ENCODE measurements around the gene RNF125. TPM values are rescaled to one million over a fixed set of nuclear protein-coding genes. Genes with fewer than 3 reads are reported as not detected.
"Not testable (repeated sequence)": the region's sequence is repeated elsewhere in the genome, so short reads cannot be mapped to it uniquely, and the experiment has no call there.

Gene RNF125
- polyA plus RNA-seq, 2 of the 4 experiments (the other 2 are of a cell fraction): 0.14 to 0.30 TPM

DNA sequence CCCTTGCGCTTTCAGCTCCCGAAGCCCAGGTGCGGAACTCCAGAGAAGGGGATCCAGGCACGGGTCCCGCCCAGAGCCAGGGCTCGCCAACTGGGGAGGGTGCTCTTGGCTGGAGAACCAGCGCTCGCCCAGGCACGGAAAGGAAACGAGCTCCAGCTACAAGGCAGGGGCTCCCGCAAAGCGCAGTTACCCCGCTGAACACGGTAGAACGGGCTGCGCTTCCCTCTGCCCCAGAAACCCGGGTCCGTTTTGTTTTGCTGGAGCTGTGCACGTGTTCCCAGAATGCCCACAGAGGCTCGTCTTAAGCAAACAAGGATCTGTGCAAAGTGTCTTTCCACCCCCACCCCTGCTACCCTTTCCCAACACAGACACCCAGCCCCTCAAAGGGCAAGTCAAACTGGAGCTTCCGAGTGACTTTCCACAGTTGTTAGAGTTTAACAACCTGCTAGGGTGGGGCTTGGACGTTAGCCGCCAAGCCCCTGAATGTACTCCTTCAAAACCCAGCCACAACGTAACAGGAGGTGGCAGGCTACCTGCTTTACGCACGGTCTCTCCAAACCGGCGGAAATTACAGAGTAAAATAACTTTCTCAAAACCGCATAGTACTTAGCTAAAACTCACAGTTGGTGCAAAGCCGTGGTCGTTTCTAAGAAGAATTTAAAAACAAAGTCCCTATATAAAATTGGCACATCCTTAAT lies 775 bp downstream of the RNF125 start:
- Histone ChIP-seq H3K4me1 (no peaks in the 10 kb centered on the region), H3K4me3 (peak overlapping the region; percentile 50), H3K27ac (peak overlapping the region; percentile 54 to 77; a peak in 5 of 6 replicates), H3K4me2 (peak overlapping the region; percentile 88), H3K9me3 (no peaks in the 10 kb centered on the region)
- TF ChIP-seq, protein P1, sequence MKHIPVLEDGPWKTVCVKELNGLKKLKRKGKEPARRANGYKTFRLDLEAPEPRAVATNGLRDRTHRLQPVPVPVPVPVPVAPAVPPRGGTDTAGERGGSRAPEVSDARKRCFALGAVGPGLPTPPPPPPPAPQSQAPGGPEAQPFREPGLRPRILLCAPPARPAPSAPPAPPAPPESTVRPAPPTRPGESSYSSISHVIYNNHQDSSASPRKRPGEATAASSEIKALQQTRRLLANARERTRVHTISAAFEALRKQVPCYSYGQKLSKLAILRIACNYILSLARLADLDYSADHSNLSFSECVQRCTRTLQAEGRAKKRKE (CRISPR knock-in tag; IDR thresholded peaks at IDR 0.05; ENCODE audit: low read depth): no peak
- no peak for TF ChIP-seq MAZ (IDR thresholded peaks at IDR 0.05; ENCODE audit: borderline replicate concordance, low read depth, low read length)
- TF ChIP-seq EHMT2 (IDR thresholded peaks at IDR 0.05; ENCODE audit: low read depth): no peak
- TF ChIP-seq FOXS1 (CRISPR knock-in tag; IDR thresholded peaks at IDR 0.05): no peak
- no peak for TF ChIP-seq CBX2 (IDR thresholded peaks at IDR 0.05; ENCODE audit: borderline replicate concordance, low read depth)
- TF ChIP-seq, protein P2, sequence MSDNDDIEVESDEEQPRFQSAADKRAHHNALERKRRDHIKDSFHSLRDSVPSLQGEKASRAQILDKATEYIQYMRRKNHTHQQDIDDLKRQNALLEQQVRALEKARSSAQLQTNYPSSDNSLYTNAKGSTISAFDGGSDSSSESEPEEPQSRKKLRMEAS (IDR thresholded peaks at IDR 0.05): no peak
- no peak for TF ChIP-seq NPAS2 (CRISPR knock-in tag; IDR thresholded peaks at IDR 0.05; ENCODE audit: borderline replicate concordance)
- TF ChIP-seq, protein P3, sequence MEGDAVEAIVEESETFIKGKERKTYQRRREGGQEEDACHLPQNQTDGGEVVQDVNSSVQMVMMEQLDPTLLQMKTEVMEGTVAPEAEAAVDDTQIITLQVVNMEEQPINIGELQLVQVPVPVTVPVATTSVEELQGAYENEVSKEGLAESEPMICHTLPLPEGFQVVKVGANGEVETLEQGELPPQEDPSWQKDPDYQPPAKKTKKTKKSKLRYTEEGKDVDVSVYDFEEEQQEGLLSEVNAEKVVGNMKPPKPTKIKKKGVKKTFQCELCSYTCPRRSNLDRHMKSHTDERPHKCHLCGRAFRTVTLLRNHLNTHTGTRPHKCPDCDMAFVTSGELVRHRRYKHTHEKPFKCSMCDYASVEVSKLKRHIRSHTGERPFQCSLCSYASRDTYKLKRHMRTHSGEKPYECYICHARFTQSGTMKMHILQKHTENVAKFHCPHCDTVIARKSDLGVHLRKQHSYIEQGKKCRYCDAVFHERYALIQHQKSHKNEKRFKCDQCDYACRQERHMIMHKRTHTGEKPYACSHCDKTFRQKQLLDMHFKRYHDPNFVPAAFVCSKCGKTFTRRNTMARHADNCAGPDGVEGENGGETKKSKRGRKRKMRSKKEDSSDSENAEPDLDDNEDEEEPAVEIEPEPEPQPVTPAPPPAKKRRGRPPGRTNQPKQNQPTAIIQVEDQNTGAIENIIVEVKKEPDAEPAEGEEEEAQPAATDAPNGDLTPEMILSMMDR (IDR thresholded peaks at IDR 0.05): no peak
- TF ChIP-seq PHF8 (IDR thresholded peaks at IDR 0.05; ENCODE audit: borderline replicate concordance, low read depth): no peak
- TF ChIP-seq RNF2 (IDR thresholded peaks at IDR 0.05; ENCODE audit: borderline replicate concordance, low read depth): no peak
- TF ChIP-seq KDM1A (IDR thresholded peaks at IDR 0.05; ENCODE audit: low read depth): no peak
- TF ChIP-seq HOXB5 (CRISPR knock-in tag; IDR thresholded peaks at IDR 0.05): no peak
- POLR2A ChIA-PET: interaction anchor here (0.6 to 1.5 kb wide), 2 partner anchors 53 to 76 kb away, joined by 3 to 7 read pairs; partner anchors contain the start of gene TRAPPC8
- FAIRE-seq (no peak), DNase-seq (ENCODE audit: low read depth in 1 of 2, low spot score in 1 of 2) (peak; percentile 9 to 16), ATAC-seq (peak; percentile 62 to 65; a peak in 5 of 6 replicates)
- CTCF ChIA-PET: interaction anchor here (0.9 to 1.5 kb wide), 3 partner anchors 46 to 200 kb away, joined by 3 to 5 read pairs (median 3); no protein-coding TSS in a partner anchor
- 6% methylated on average over 24 of the region's 31 CpGs for WGBS (ENCODE audit: missing lambda C conversion rate)

DNA sequence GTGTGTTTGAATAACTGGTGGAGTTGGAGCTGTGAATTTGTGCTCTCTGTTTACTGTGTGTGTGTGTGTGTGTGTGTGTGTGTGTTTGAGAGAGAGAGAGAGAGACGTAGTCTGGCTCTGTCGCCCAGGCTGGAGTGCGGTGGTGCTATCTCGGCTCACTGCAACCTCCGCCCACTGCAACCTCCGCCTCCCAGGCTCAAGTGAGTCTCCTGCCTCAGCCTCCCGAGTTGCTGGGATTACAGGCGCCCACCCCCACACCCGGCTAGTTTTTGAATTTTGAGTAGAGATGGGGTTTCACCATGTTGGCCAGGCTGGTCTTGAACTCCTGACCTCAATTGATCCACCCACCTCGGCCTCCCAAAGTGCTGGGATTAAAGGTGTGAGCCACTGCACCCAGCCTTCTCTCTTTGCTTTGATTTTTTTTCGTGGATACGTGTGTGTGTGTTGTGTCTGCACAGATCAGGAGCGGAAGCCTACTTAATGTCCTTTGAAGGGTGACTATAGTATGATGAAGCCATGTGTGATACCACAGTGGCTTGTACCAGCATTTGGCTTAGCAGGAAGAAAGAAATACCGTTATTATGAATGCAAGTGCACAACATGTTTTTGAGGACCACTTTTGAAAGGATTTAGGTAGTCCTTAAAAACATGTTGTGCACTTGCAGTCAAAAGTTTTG lies 1.5 kb downstream of the RNF125 start:
- not testable (repeated sequence) for DNase-seq (ENCODE audit: low read depth in 1 of 2, low spot score in 1 of 2); H3K4me1 ChIP-seq; H3K4me3 ChIP-seq; H3K27ac ChIP-seq; FAIRE-seq; H3K9me3 ChIP-seq; ATAC-seq
- CTCF ChIA-PET: interaction anchor here (0.9 to 1.5 kb wide), 3 partner anchors 46 to 200 kb away, joined by 3 to 5 read pairs (median 3); no protein-coding TSS in a partner anchor
- WGBS (ENCODE audit: missing lambda C conversion rate): 68% methylated on average over 14 of the region's 14 CpGs
- POLR2A ChIA-PET: interaction anchor here (1.5 kb wide), 1 partner anchor 77 kb away, joined by 7 read pairs; the partner anchor contains the start of gene TRAPPC8
- H3K4me2 ChIP-seq: peak overlapping the region; percentile 88

DNA sequence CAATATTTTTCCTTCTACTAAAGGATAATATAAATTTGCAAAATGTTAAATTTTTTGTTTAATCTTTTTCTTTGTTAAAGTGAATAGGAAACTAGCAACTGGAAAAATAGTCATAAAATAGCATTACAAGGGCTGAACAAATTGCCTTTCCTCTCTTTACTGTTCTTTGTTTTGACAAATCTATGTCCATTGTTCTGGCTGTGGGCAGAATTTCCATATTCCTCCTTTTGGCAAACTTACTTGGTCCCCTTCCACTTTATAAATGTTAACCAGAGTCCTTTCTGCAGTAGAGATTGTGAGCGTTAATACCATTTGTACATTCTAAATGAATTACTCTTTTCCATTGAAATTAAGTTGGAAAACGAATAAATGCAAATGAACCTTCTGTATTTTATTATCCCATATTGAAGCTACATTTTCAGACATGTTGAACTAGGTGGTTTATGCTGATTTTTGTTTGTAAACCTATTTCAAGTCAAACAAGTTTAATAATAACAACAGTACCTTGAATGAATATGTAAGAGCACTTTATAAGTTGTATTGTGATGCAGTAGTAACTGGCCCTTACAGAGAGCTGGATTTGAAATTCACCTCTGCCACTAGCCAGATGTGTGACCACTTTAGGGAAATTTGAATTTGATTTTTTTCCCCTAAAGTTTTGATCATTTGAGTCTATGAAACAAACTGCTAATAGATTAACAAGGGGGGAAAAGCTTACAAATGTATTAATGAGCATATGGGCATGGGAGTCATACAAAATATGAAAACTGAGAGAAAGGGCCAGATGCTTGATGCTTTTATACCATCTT lies 3.3 kb downstream of the RNF125 start:
- ChIA-PET POLR2A (no interaction called here), CTCF (no interaction called here)
- whole genome bisulfite sequencing (ENCODE audit: missing lambda C conversion rate): 46% methylated on average over 2 of the region's 2 CpGs
- no peak for TF ChIP-seq ZNF302 (CRISPR knock-in tag; IDR thresholded peaks at IDR 0.05)
- TF ChIP-seq RNF2 (IDR thresholded peaks at IDR 0.05; ENCODE audit: borderline replicate concordance, low read depth): 0 out of 2 replicates have a peak, but pooled peaks have one; percentile 25
- Histone ChIP-seq H3K9me3 (no peaks in the 10 kb centered on the region), H3K27ac (no peak overlapping the region), H3K4me3 (no peak overlapping the region), H3K4me2 (no peak overlapping the region), H3K4me1 (no peaks in the 10 kb centered on the region)
- ATAC-seq (no peak), DNase-seq (ENCODE audit: low read depth in 1 of 2, low spot score in 1 of 2) (no peak), FAIRE-seq (no peak)
